C4-2B (cell line): ENCODE measurements around the gene TMEM170B.

ENCODE experiments used
- H3K27ac ChIP-seq: fragments of 450-650 bp; 2 replicates; pipeline ENCODE4 v1.5.1; 2017
- ZFX ChIP-seq: fragments of 450-650 bp; IDR thresholded peaks from 2 replicates; pipeline ENCODE4 v1.6.1; 2017
- TF ChIP-seq, protein P1 (sequence below): fragments of 450-650 bp; conservative IDR thresholded peaks from 2 replicates; pipeline ENCODE4 v1.5.1; 2017; ENCODE audit warnings: mild to moderate bottlenecking

TMEM170B gene

DNA sequence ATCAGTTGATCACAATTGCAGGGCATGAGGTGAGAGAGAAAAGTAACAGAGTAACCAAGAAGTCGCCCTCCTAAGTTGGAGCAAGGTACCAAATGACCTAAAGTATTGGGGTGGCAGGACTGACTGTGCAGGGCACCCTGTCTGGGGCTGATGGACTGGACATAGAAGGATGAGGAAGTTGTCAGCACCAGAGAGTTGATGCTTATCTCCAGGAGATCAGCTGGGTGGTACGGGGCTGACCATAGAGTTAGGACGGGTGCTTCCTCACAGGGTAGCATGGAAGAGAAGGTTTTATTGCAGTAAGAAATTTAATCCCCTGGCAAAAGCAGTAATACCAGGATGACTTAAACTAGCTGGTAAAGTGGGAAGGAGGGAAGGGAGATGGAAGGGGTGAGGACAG is 66.7 kb downstream of the TMEM170B start:
- H3K27ac ChIP-seq, result no peak overlapping the region
- TF ChIP-seq, protein P1, sequence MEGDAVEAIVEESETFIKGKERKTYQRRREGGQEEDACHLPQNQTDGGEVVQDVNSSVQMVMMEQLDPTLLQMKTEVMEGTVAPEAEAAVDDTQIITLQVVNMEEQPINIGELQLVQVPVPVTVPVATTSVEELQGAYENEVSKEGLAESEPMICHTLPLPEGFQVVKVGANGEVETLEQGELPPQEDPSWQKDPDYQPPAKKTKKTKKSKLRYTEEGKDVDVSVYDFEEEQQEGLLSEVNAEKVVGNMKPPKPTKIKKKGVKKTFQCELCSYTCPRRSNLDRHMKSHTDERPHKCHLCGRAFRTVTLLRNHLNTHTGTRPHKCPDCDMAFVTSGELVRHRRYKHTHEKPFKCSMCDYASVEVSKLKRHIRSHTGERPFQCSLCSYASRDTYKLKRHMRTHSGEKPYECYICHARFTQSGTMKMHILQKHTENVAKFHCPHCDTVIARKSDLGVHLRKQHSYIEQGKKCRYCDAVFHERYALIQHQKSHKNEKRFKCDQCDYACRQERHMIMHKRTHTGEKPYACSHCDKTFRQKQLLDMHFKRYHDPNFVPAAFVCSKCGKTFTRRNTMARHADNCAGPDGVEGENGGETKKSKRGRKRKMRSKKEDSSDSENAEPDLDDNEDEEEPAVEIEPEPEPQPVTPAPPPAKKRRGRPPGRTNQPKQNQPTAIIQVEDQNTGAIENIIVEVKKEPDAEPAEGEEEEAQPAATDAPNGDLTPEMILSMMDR, result no peak
- TF ChIP-seq ZFX, result no peak

DNA sequence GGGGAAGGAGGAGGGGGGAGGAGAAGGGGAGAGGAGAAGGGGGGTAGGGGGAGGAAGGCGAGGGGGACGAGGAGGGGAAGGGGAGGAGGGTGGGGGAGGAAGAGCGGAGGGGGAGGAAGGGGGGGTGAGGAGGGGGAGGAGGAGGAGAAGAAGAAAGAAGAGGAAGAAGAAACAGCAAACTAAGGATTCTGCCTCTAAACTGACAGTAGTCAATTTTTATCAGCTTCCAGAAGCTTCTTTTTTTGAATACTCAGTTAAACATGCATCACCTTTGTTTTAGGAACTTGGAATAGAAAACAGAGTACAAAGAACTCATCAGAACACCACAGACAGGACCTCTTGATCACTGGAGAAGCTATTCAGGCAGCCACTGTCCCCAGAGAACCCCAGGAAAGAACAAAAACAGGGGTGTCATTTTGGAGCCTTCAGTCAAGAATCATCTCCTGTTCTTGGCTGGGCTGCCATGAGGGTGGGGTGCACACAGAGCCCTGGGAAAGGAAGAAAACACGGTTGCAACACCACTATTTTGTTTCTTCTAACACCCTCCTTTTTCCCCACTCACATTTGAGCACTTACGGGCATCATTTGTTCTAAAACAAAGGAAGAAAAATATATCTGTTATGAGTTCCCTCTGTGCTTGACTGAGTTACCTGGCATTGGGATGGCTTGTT is 67.4 kb downstream of the TMEM170B start:
- TF ChIP-seq, protein P1, result no peak
- TF ChIP-seq ZFX, result no peak
- no peak overlapping the region for H3K27ac ChIP-seq

DNA sequence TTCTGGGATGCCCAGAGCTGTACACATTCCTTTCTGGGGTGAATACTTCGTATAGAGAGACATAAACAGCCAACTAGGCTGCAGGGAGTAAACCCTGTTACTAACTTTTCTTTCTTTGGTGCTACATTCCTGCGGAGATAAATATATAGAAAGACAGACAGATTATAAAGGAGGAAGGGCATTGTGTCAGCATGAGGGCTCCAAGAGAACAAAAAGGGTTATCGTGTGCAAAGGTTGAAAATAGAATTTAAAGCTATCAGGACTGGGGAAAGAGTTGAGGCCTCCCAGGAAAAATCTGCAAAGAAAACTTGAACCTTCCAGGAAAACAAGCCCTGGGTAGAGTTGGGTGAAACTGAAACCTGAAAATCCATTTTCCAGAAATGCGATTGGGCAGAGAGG is 68.0 kb downstream of the TMEM170B start:
- no peak overlapping the region for H3K27ac ChIP-seq
- TF ChIP-seq, protein P1, result no peak

DNA sequence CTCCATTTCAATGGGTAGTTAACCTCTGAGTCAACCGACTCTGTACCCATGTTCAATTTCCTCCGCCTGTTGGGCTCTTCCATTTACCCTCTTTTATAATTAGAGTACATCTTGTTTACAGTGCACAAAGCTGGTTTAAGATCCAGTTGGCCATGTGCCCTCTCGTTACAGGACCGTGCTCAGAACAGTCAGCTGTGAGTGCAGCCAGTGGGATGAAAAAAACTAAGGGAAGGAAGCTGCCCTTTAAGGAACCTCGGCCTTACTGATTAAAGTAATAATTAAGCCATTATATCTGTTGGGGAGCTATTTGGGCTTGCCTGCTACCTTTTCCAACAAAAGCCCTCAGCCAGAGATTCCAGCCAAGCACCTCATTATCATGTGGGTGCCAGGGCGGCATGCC is 68.8 kb downstream of the TMEM170B start:
- no peak for TF ChIP-seq ZFX
- TF ChIP-seq, protein P1, result no peak
- no peak overlapping the region for H3K27ac ChIP-seq

DNA sequence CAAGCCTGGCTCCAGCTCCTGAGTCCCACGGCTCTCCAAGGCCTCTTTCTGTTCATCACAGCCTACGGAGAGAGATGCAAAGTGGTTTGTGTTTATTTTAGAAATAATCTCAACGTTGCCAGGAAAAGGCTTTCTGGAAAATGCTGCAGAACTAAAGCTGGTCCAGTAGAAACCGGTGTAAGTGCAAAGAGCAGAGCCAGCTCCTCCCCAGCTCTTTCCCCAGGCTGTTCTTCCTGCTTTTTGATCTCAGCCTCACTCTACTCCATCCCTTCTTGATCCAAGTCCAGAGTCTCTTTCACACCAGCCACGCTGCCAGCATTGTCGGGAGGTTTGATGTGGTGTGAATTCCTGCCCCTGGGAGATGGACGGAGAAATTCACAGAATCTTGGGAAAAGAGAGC is 69.8 kb downstream of the TMEM170B start:
- H3K27ac ChIP-seq, result no peak overlapping the region
- TF ChIP-seq, protein P1, result no peak
- no peak for TF ChIP-seq ZFX

DNA sequence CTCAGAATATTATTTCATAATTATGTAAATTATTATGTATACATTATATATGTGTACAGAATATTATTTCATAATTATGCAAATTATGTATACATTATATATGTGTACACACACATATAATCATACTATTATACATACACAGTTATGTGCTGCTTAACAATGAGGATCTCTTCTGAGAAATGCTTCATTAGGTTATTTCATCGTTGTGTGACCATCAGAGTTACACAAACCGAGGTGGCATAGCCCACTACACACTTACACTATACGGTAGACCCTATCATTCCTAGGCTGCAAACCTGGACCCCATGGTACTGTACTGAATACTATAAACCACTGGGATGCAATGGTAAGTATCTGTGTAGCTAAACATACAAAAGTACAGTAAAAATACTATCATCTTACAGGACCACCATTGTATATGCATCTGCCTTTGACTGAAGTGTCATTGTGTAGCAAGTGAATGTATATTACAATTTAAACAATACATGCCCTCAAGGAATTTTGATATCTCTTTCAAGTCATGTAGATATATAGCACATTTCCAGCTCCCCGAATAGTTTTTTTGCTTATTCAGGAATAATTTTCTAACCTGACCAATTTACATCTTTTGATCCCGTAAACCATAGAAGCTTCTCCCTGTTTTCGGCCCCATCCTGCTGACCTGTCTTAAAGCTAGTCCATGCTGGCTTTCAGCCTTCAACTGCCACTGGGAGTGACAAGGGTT is 71.2 kb downstream of the TMEM170B start:
- TF ChIP-seq, protein P1, result no peak
- no peak for TF ChIP-seq ZFX
- H3K27ac ChIP-seq, result no peak overlapping the region

DNA sequence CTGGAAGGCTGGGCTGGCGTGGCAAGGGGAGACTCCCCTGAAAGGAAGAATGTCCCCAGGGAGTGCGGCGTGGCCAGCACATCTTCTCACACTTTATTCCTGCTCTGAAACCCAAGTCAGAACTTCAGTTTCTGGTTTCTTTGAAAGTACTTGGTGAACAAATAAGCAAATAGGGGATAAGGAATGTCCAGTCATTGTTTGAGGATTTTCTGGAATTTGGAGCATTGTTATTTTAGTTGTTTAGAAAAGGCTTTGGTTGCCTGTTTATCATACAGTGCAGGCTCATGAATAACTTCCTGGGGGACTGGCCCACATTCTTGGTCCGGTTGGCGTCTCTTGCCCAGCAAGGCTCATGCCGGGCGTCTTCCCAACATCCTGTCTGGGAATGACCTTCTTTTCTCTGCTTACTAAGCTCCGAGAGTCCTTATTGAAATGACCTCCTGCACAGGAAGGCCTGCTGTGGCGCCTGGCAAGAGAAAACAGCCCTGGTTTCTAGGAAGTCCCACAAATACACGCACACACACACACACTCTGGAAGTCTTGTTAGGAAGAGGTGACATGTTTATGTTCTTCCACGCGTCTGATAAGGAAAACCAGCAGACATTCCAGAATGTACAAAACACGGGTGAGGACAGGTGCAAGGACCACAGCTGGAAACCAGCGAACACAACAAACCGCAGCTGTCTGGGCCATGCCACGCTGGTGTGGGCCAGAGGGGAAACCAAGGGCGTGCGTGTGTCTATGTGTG is 71.9 kb downstream of the TMEM170B start:
- no peak overlapping the region for H3K27ac ChIP-seq
- TF ChIP-seq ZFX, result no peak
- TF ChIP-seq, protein P1, result no peak
